Heart left ventricle (tissue), 13 donors: Measurements from ENCODE around the gene IFRD1.

Experiments used
- CTCF ChIP-seq, 12 donors: fragments of 200-600 bp; sonication (generic) in 4 of 12; IDR thresholded peaks; one replicate each; pipeline versions ENCODE4 v1.5.0 to v1.8.0; 2018 to 2022; ENCODE audit warnings: antibody characterized with exemption in 12 of 12, mild to moderate bottlenecking in 5 of 12
- POLR2A ChIP-seq, 2 donors: fragments of 450-650 bp; IDR thresholded peaks; one replicate each; pipeline ENCODE4 v1.6.1; 2017; ENCODE audit warnings: antibody characterized with exemption in 2 of 2, mild to moderate bottlenecking in 2 of 2, moderate library complexity in 2 of 2
- donor health status: ischemic (EF 13 %, LVEDD 7.1; RV severe dilation, severe dysfunction).
- donor health status: DM: no; HTN: yes; CAD: no.
- donor health status: DM: no; HTN: no; CAD: no.
- donor health status: ischemic (EF 25% LVEDD 6.9; RV normal size, moderate dysfunction).
- donor health status: ischemic (EF 25% LVEDD 5.7; RV mildly dilated, moderate dysfunction).
- donor health status: ischemic (EF 35%, LVEDD 5.7; RV mildly dilated, moderate dysfunction).
- donor health status: nonischemic (EF 11% LVEDD 7.7; RV severe dilation, severe dysfunction).
- donor health status: DM: yes; HTN: yes; CAD: no.
- donor health status: PGD.
- donor health status: ischemic (EF 29% LVEDD 5.4; RV normal size, mild dysfunction).
- donor health status: nonischemic (EF 23%, LVEDD 6.1; RV moderate dilation, normal function).

- no peak for TF ChIP-seq CTCF (IDR thresholded peaks at IDR 0.05)
- no peak for TF ChIP-seq POLR2A (IDR thresholded peaks at IDR 0.05)
Observed at GRCh38 chr7:112419543-112420130, 30.6 kb upstream of the IFRD1 start.
